HL-60/S4 treated with retinoic acid at 250 ng/mL for 4 days and 3 days (cell line): ENCODE results near the gene SLC44A2.

Experiments used
- in situ Hi-C: fragments of 300-500 bp; cut with MboI; formaldehyde crosslinking; loops from 2 replicates; pipeline ENCODE4 v1.7.0; 2022; ENCODE audit warnings: low sequenced_read_pairs

SLC44A2 gene

DNA sequence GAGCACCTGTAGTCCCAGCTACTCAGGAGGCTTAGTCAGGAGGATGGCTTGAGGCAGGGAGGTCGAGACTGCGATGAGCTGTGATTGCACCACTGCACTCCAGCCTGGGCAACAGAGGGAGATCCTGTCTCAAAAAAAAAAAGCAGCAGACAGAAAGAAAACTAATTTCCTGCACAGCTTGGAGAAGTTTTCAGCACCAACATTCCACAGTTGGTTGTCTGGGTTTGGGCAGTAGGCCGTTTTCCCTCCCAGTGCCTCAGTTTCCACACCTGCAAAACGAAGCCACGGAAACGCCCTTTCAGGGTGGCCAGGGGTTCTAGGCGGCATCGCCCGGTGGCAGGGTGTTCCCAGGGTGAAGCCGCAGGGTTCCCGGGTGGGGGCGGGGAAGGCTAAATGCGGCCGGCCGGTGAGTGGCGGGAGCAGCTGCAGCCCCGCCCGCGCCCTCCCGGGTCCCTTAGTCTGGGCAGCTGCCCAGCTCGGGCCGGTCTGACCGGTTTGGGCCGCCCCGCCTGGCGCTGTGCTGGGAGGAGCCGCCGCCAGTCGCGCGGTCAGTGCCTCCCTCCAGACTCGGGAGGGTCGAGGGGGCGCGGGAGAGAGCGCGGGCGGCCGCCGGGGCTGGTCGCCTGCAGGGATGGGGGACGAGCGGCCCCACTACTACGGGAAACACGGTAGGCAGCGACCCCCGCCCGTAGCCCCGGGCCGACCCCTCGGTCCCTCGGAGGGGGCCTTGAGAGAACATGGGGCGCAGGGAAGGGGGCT is at the start of gene SLC44A2:
TSS of gene SLC44A2 (plus strand) at position 551 of the 759 bp plus-strand sequence. CDS start at position 632, 81 bp downstream.
- in situ Hi-C loops = no loop called here

DNA sequence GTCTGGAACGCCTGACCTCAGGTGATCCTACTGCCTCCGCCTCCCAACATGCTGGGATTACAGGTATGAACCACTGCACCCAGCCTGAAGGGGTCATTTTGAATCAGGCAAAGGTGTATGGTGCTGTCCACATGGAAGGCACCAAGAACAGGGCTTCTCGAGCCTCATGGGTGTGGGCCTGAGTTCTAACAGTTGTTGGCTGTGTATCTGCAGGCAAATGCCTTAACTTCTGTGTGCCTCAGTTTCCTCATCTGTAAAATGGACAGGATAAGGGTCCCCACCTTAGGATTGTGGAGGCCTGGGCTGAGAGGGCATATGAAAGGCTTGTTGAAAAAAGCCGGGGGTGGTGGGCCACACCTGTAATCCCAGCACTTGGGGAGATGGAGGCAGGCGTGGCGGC is 47.4 kb upstream of the SLC44A2 start:
- in situ Hi-C loops = no loop called here

DNA sequence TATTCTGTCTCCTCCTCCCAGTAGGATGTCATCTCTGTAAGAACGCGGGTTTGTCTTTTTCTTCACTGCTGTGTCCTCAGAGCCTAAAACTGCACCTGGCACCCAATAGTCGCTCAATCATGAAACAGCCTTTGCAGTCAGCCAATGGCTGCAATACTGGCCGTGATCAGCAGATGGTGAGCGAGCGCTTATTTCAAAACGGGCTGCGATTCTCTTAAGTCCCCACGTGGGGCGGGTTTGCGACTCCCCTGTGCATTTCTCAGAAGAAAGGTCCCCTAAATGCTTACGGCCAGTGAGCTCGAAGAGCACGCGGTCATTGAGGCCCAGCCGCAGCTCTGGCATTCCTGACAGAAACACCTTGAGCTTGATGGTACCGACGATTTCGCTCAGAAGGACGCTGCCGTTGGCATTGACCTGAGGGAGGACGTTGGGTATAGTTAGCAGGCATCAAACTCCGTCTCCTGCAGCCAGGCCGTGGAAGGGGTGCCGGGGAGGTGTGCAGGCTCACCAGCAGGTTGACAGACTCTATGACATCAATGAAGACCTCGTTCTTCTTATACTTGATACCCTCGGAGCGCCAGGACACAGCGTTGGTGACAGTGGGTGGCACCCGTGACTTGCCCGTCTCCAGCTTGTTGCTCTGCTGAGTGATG is 44.2 kb upstream of the SLC44A2 start:
- in situ Hi-C loops = loop anchor here (5.0 kb wide), 1 partner anchor 61 kb away; no protein-coding TSS in a partner anchor

DNA sequence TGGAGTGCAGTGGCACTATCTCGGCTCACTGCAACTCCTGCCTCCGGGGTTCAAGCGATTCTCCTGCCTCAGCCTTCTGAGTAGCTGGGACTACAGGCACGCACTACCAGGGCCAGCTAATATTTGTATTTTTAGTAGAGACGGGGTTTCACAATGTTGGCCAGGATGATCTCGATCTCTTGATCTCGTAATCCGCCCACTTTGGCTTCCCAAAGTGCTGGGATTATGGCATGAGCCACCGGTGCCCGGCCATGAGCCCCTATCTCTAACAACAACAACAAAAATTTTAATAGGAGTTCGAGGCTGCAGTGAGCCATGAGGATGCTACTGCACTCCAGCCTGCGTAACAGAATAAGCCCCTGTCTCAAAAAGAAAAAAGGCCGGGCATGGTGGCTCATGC is 43.3 kb upstream of the SLC44A2 start:
- in situ Hi-C loops = loop anchor here (5.0 kb wide), 1 partner anchor 60 kb away; no protein-coding TSS in a partner anchor

DNA sequence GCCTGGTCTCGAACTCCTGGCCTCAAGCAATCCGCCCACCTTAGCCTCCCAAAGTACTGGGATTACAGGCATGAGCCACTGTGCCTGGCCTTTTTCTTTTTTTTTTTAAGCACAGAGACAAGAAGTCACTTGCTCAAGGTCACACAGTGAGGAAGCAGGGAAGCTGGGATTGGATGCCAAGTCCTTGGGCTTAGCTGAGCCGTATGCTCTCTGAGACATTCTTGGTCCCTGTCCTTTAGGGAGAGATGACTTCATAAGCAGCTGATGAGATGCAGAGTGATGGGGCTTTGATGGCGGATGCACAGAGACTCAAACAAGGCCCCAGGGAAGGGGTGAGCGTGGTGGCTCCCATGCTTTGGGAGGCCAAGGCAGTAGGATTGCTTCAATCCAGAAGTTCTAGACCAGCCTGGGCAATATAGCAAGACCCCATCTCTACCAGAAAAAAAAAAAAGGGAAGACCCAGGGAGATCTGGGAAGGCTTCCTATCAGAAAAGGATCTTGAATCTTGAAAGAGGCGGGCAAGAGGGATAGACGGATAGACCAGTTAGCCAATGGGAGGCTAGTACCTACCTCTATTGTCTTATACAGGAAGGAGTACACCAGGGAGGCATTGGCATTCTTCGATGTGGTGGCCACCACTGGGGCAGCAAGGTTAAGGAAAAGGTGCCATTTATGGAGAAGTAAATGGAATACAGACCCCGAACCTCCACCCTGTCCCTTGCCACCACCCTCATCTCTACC is 42.1 kb upstream of the SLC44A2 start:
- in situ Hi-C loops = loop anchor here (5.0 kb wide), 1 partner anchor 59 kb away; no protein-coding TSS in a partner anchor

DNA sequence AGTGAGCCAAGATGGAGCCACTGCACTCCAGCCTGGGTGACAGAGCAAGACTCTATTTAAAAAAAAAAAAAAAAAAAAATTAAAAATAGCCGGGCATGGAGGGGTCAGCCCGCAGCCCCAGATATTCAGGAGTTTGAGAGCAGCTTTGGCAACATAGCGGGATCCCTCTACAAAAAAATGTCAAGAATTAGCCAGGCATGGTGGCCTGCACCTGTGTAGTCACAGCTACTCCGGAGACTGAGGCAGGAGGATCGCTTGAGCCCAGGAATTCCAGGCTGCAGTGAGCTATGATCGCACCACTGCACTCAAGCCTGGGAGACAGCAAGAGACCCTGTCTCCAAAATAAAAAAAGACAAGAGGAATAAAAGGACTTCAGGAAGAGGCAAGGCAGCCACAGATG is 39.0 kb upstream of the SLC44A2 start:
- in situ Hi-C loops = no loop called here

DNA sequence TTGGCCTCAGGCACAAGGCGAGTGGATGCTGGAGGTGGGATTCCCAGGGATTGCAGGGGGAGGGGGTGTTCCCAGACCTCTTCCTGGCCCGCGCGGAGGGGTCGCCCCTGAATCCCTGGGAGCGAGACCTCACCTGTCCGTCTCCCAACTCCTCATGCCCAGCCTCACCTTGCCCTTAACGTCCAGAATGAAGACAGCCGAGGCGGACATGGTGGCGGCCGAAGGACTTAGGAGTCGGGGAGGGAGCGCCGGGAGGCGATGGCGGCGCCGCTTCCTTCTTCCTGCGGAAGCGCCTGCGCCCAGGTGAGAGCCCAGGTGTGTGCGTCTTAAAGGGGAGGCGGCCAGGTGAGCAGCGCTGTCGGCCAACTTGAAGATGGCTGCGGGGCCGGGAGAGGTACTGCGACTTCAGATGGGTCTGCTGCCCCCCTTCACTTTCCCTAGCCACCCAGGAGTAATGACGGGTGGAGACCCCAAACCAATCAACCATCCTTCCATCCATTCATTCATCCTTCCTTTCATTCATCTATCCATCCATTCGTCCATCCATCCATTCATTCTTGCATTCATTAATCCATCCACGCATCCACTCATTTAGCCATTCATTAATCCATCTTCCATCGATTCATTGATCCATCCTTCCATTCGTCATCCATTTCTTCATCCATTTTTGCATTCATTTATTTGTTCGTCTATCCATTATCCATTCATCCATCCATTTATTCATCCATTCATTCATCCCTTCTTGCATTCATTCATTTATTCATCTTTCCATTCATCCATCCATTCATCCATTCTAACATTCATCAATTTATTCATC is 38.1 kb upstream of the SLC44A2 start, which contains the start of gene AP1M2:
TSS of gene AP1M2 (minus strand) at position 291 of the 817 bp plus-strand sequence. CDS start at position 210, 81 bp downstream.
- in situ Hi-C loops = no loop called here

- in situ Hi-C loops = no loop called here
Observed at GRCh38 chr19:10587839-10588150, 37.6 kb upstream of the SLC44A2 start.

DNA sequence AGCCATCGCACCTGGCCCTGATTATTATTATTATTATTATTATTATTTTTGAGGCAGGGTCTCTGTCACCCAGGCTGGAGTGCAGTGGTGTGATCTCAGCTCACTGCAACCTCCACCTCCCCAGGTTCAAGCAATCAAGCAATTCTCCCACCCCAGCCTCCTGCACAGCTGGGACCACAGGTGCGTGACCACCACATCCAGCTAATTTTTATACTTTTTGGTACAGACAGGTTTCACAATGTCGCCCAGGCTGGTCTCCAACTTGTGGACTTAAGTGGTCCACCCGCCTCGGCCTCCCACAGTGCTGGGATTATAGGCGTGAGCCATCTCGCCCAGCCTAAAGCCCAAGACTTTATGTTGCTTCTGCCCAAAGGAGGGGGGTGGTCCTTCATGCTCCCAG is 32.2 kb upstream of the SLC44A2 start:
- in situ Hi-C loops = no loop called here

GRCh38 chr19:10593820-10594637 is 31.3 kb upstream of the SLC44A2 start:
- in situ Hi-C loops = no loop called here

- in situ Hi-C loops = loop anchor here (5.0 kb wide), 1 partner anchor 37 kb away; no protein-coding TSS in a partner anchor
Observed at GRCh38 chr19:10600149-10600548, 25.2 kb upstream of the SLC44A2 start.

DNA sequence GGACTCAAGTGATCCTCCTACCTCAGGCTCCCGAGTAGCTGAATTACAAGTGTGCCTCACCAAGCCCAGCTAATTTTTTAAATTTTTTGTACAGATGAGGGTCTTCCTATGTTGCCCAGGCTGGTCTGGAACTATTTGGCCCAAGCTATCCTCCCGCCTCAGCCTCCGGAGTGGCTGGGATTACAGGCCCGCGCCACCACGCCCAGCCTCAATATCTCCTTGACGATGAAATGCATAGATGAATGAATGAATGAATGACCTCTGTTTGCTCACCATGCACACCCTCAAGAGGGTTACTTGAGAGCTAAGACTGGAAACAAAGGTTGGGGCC is 23.4 kb upstream of the SLC44A2 start:
- in situ Hi-C loops = loop anchor here (5.0 kb wide), 1 partner anchor 35 kb away; no protein-coding TSS in a partner anchor

GRCh38 chr19:10602330-10603083 is 22.8 kb upstream of the SLC44A2 start:
- in situ Hi-C loops = loop anchor here (5.0 kb wide), 1 partner anchor 35 kb away; no protein-coding TSS in a partner anchor

DNA sequence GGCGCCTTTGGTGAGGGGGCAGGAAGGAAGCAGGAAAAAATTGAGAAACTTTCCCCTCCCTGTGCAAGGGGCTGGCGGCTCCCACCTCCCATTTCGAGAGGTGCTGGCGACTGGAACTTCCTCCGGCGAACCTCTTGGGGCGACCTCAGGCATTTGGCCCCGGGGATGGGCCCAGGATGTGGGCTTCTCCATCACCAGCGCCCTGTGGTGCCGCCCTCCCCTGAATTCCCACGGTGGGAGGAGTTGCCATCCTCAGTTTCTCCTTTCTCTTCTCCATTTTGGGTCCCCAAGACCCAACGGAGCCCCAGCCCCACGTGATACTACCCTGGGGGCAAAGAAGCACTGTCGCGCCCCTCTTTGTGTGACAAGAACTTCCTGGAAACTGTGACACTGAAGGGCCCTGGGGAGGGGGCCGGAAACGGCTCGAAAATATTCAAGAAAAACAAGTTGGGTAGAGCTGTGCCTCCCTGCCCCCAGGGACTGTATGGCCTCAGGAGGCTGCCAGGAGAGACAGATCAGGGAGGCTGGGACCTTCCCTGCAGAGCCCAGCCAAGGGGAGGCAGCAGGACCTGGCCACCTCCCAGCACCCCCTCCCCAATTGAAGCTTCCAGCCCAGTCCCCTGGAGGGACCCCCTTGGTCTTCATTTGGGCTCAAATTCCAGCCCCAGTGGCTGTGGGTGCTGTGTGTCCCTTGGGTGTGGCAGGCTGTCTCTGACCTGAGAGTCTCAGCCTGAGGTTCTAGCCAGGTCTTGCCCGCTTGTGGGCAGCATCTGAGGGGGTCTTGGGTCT is 22.1 kb upstream of the SLC44A2 start:
- in situ Hi-C loops = loop anchor here (5.0 kb wide), 1 partner anchor 34 kb away; no protein-coding TSS in a partner anchor

GRCh38 chr19:10603873-10604459 is 21.4 kb upstream of the SLC44A2 start:
- in situ Hi-C loops = loop anchor here (5.0 kb wide), 1 partner anchor 33 kb away; no protein-coding TSS in a partner anchor

DNA sequence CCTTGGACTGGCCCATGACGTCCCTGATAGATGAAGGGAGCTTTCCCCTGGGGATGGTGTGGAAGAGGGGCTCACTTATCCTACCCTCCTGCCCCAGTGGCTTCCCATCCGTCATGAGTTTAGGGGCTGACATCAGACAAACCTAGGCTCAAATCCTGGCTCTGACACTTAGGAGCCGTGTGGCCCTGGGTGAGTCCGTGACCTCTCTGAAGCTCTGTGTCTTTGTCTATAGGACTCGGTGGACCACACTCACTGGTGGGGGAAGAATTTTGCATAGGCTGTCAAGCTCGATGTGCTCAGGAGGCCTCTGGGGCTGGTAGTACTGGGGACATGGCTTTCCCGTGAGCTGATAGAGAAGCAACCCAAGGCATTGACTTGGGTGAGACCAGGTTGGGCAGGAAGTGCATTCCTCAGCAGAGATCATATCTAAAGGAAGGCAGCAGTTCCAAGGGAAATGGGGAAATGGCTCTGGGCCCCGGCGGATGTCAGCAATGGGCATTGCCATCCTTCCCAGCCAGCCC is 20.8 kb upstream of the SLC44A2 start:
- in situ Hi-C loops = loop anchor here (5.0 kb wide), 1 partner anchor 33 kb away; no protein-coding TSS in a partner anchor

DNA sequence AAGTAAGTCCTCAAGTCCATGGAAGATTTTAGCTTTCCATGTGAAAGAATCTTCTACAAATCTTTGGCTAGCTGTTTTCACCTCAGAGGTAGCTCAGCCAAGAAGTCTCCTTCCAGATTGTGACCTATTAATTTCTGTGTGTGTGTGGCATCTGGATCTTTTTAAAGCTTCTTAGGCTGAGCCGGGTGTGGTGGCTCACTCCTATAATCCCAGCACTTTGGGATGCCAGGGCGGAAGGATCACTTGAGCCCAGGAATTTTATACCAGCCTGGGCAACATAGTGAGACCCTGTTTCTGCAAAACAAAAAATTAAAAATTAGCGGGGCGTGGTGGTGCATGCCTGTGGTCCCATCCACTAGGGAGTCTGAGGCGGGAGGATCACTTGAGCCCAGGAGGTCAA is 13.4 kb upstream of the SLC44A2 start:
- in situ Hi-C loops = no loop called here
